WI38 (cell line): ENCODE data around the gene PRKX.
"Not testable (repeated sequence)": the region's sequence is repeated elsewhere in the genome, so short reads cannot be mapped to it uniquely, and the experiment has no call there.

Experiments used
- H3K4me3 ChIP-seq: 2 replicates; pipeline ENCODE4 v1.5.1; 2011; ENCODE audit warnings: low read depth, mild to moderate bottlenecking, control low read depth, low read length
- TF ChIP-seq, protein P1 (sequence below): IDR thresholded peaks from 2 replicates; pipeline ENCODE4 v1.5.1; 2012; ENCODE audit warnings: low read depth, mild to moderate bottlenecking, control low read depth, low read length

Gene PRKX

DNA sequence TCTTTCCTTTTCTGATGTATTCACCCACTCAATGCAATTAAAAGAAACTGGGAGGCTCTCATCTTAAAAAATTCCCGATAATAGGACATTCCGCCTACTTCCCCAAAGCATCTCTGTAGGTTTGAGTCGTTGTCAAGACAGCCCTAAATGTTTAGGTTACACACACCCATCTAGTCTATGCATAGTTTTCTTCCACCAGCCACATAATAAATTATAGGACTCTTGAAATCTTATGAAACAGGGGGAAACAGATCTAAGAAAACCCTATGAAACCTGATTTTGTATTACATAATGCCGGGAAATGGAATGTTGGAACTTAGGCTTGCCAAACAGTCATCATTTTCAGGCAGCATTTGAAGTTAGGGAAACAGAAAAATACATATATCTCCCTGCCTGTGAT, 150.0 kb downstream of the PRKX start:
- H3K4me3 ChIP-seq: no peak overlapping the region
- TF ChIP-seq, protein P1, sequence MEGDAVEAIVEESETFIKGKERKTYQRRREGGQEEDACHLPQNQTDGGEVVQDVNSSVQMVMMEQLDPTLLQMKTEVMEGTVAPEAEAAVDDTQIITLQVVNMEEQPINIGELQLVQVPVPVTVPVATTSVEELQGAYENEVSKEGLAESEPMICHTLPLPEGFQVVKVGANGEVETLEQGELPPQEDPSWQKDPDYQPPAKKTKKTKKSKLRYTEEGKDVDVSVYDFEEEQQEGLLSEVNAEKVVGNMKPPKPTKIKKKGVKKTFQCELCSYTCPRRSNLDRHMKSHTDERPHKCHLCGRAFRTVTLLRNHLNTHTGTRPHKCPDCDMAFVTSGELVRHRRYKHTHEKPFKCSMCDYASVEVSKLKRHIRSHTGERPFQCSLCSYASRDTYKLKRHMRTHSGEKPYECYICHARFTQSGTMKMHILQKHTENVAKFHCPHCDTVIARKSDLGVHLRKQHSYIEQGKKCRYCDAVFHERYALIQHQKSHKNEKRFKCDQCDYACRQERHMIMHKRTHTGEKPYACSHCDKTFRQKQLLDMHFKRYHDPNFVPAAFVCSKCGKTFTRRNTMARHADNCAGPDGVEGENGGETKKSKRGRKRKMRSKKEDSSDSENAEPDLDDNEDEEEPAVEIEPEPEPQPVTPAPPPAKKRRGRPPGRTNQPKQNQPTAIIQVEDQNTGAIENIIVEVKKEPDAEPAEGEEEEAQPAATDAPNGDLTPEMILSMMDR: no peak

DNA sequence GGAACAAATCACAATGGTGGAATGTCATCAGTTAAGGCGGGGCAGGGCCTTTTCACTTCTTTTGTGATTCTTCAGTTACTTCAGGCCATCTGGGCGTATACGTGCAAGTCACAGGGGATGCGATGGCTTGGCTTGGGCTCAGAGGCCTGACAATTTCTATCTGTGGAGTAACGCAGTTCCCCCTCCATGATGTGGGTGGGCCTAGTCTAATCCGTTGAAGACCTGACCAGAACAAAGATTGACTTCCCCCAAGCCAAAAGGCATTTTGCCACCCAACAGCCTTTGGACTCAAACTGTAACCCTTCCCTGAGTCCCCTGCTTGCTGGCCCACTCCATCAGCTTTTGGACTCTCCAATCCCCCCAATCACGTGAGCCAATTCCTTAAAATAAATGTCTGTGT, 153.4 kb downstream of the PRKX start:
- H3K4me3 ChIP-seq: not testable (repeated sequence)
